Neural cell (in vitro differentiated cells): ENCODE data around the gene JAZF1. TPM values are rescaled to one million over a fixed set of nuclear protein-coding genes. Genes with fewer than 3 reads are reported as not detected.

Experiments
- H2AFZ ChIP-seq: fragments of 200-600, 300-800 bp; sonication (generic), shearing (Covaris generic); 2 replicates; pipeline ENCODE4 v1.6.0; 2014; ENCODE audit warnings: low read depth, mild to moderate bottlenecking, antibody characterized with exemption, low read length, moderate library complexity
- H3F3A ChIP-seq: fragments of 200-600 bp; shearing (Covaris generic); 2 replicates; pipeline ENCODE4 v1.6.1; 2016; ENCODE audit warnings: mild to moderate bottlenecking, moderate library complexity, mixed read lengths, antibody characterized with exemption, low read length; ENCODE audit not compliant: insufficient read depth, poor library complexity, severe bottlenecking
- H3K27ac ChIP-seq: fragments of 200-600, 300-800 bp; sonication (generic), shearing (Covaris generic); 2 replicates; pipeline ENCODE4 v1.5.1; 2014; ENCODE audit warnings: mild to moderate bottlenecking, low read length, moderate library complexity
- H3K27me3 ChIP-seq: fragments of 300-800, 200-600 bp; sonication (generic), shearing (Covaris generic); 2 replicates; pipeline ENCODE4 v1.6.0; 2014; ENCODE audit warnings: mild to moderate bottlenecking, low read depth, low read length, moderate library complexity; ENCODE audit not compliant: insufficient read depth
- H3K36me3 ChIP-seq: fragments of 300-800, 200-600 bp; sonication (generic), shearing (Covaris generic); 2 replicates; pipeline ENCODE4 v1.5.1; 2014; ENCODE audit warnings: mild to moderate bottlenecking, antibody characterized with exemption, low read length, moderate library complexity; ENCODE audit not compliant: insufficient read depth
- H3K4me2 ChIP-seq: fragments of 300-800, 200-600 bp; sonication (generic), shearing (Covaris generic); 2 replicates; pipeline ENCODE4 v1.6.0; 2014; ENCODE audit warnings: mild to moderate bottlenecking, low read length
- H3K4me3 ChIP-seq: fragments of 300-800, 200-600 bp; sonication (generic), shearing (Covaris generic); 2 replicates; pipeline ENCODE4 v1.5.1; 2014; ENCODE audit warnings: mild to moderate bottlenecking, low read length, moderate library complexity
- H3K79me2 ChIP-seq: fragments of 200-600 bp; shearing (Covaris generic); replicated peaks from 2 replicates; pipeline ENCODE4 v1.6.0; 2014; ENCODE audit warnings: mild to moderate bottlenecking, low read length, moderate library complexity; ENCODE audit not compliant: insufficient read depth
- H3K9ac ChIP-seq: fragments of 300-800, 200-600 bp; sonication (generic), shearing (Covaris generic); 2 replicates; pipeline ENCODE4 v1.6.1; 2016; ENCODE audit warnings: mild to moderate bottlenecking, low read length, mixed read lengths
- H3K9me2 ChIP-seq: fragments of 200-600 bp; shearing (Covaris generic); 2 replicates; pipeline ENCODE4 v1.6.1; 2016; ENCODE audit warnings: mild to moderate bottlenecking, low read length, mixed read lengths; ENCODE audit not compliant: insufficient read depth
- H3K9me3 ChIP-seq: fragments of 200-600, 300-800 bp; sonication (generic), shearing (Covaris generic); 2 replicates; pipeline ENCODE4 v1.6.1; 2016; ENCODE audit warnings: mild to moderate bottlenecking, mixed run types, low read length, moderate library complexity, mixed read lengths
- H4K20me1 ChIP-seq: fragments of 200-600 bp; shearing (Covaris generic); 2 replicates; pipeline ENCODE4 v1.6.1; 2016; ENCODE audit warnings: mild to moderate bottlenecking, mixed run types; ENCODE audit not compliant: insufficient read depth
- CTCF ChIP-seq: fragments of 450-650 bp; IDR thresholded peaks from 2 replicates; pipeline ENCODE4 v1.5.1; 2014; ENCODE audit warnings: antibody characterized with exemption, mild to moderate bottlenecking, moderate library complexity; ENCODE audit not compliant: poor library complexity, severe bottlenecking
- EP300 ChIP-seq: fragments of 450-650 bp; conservative IDR thresholded peaks from 2 replicates; pipeline ENCODE4 v1.6.1; 2014; ENCODE audit warnings: antibody characterized with exemption, mild to moderate bottlenecking, moderate library complexity; ENCODE audit not compliant: poor library complexity, severe bottlenecking
- EZH2 ChIP-seq: fragments of 200-600, 300-800 bp; shearing (Covaris generic), sonication (generic); IDR thresholded peaks from 2 replicates; pipeline ENCODE4 v1.6.1; 2014; ENCODE audit warnings: antibody characterized with exemption, low read length, borderline replicate concordance, mild to moderate bottlenecking; ENCODE audit not compliant: insufficient read depth, poor library complexity, severe bottlenecking
- MXI1 ChIP-seq: fragments of 450-650 bp; conservative IDR thresholded peaks from 2 replicates; pipeline ENCODE4 v1.6.1; 2014; ENCODE audit warnings: antibody characterized with exemption, mild to moderate bottlenecking; ENCODE audit not compliant: poor library complexity, severe bottlenecking
- POLR2AphosphoS5 ChIP-seq: IDR thresholded peaks from 2 replicates; pipeline ENCODE4 v1.6.1; 2012
- RAD21 ChIP-seq: fragments of 450-650 bp; conservative IDR thresholded peaks from 2 replicates; pipeline ENCODE4 v1.6.1; 2014; ENCODE audit warnings: antibody characterized with exemption, mild to moderate bottlenecking, moderate library complexity
- SMC3 ChIP-seq: fragments of 450-650 bp; conservative IDR thresholded peaks from 2 replicates; pipeline ENCODE4 v1.6.1; 2014; ENCODE audit warnings: antibody characterized with exemption, mild to moderate bottlenecking, moderate library complexity; ENCODE audit not compliant: poor library complexity
- TAF1 ChIP-seq: IDR thresholded peaks from 2 replicates; pipeline ENCODE4 v1.6.1; 2012; ENCODE audit warnings: low read depth
- polyA plus RNA-seq: library from polyadenylated mRNA; depleted of rRNA; stranded (reverse); fragments of >200 nt; gene quantifications from 2 replicates; pipeline ENCODE4 v1.2.3, GENCODE V29; 2014
- TF ChIP-seq, protein P1 (sequence below): IDR thresholded peaks from 2 replicates; pipeline ENCODE4 v1.6.1; 2012; ENCODE audit warnings: borderline replicate concordance

JAZF1 gene
- polyA plus RNA-seq, 1 donor from 2014 or later = 29.5 TPM

GRCh38 chr7:27836536-27836935 lies 344.1 kb downstream of the JAZF1 start:
- Histone ChIP-seq H3K9me2 (no peaks in the 10 kb centered on the region), H3F3A (no peaks in the 10 kb centered on the region), H2AFZ (no peak overlapping the region), H3K36me3 (peaks cover 2% of the 10 kb centered on the region), H3K9ac (no peak overlapping the region), H4K20me1 (no peaks in the 10 kb centered on the region), H3K4me2 (no peak overlapping the region), H3K79me2 (no peaks in the 10 kb centered on the region), H3K4me3 (no peak overlapping the region), H3K27me3 (no peaks in the 10 kb centered on the region), H3K27ac (no peak overlapping the region), H3K9me3 (no peaks in the 10 kb centered on the region)
- no peak for TF ChIP-seq POLR2AphosphoS5
- no peak for TF ChIP-seq MXI1
- no peak for TF ChIP-seq SMC3
- no peak for TF ChIP-seq CTCF

DNA sequence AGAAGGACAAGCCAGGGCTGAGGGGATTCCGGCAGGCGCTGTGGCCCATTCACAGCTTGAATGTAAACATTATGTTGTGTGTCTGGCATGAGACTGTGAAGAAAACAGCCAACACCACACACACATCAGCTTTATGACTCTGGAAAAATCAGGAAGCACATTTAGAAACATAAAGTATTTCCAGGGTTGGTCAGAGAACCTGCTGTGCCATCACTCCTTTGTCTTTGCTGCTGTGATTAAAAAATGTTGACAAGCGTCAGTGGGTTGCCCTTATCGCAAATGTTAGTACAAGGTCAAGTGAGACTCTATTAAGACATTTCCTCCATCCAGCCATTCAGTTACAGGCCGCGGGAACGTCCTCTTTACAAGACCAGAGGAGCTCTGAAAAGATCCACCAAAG lies 345.2 kb downstream of the JAZF1 start:
- Histone ChIP-seq H3K4me2 (no peak overlapping the region), H3K9me2 (no peaks in the 10 kb centered on the region), H3F3A (no peaks in the 10 kb centered on the region), H3K27me3 (no peaks in the 10 kb centered on the region), H3K9me3 (no peaks in the 10 kb centered on the region), H3K9ac (no peak overlapping the region), H2AFZ (no peak overlapping the region), H4K20me1 (no peaks in the 10 kb centered on the region), H3K27ac (no peak overlapping the region), H3K4me3 (no peak overlapping the region), H3K36me3 (peaks cover 2% of the 10 kb centered on the region), H3K79me2 (no peaks in the 10 kb centered on the region)
- TF ChIP-seq POLR2AphosphoS5 (no peak), CTCF (no peak), EZH2 (no peak), TAF1 (no peak), EP300 (no peak), SMC3 (no peak), MXI1 (no peak), RAD21 (no peak)
- TF ChIP-seq, protein P1, sequence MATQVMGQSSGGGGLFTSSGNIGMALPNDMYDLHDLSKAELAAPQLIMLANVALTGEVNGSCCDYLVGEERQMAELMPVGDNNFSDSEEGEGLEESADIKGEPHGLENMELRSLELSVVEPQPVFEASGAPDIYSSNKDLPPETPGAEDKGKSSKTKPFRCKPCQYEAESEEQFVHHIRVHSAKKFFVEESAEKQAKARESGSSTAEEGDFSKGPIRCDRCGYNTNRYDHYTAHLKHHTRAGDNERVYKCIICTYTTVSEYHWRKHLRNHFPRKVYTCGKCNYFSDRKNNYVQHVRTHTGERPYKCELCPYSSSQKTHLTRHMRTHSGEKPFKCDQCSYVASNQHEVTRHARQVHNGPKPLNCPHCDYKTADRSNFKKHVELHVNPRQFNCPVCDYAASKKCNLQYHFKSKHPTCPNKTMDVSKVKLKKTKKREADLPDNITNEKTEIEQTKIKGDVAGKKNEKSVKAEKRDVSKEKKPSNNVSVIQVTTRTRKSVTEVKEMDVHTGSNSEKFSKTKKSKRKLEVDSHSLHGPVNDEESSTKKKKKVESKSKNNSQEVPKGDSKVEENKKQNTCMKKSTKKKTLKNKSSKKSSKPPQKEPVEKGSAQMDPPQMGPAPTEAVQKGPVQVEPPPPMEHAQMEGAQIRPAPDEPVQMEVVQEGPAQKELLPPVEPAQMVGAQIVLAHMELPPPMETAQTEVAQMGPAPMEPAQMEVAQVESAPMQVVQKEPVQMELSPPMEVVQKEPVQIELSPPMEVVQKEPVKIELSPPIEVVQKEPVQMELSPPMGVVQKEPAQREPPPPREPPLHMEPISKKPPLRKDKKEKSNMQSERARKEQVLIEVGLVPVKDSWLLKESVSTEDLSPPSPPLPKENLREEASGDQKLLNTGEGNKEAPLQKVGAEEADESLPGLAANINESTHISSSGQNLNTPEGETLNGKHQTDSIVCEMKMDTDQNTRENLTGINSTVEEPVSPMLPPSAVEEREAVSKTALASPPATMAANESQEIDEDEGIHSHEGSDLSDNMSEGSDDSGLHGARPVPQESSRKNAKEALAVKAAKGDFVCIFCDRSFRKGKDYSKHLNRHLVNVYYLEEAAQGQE = no peak
